Measurements from ENCODE around the gene ACTR8. TPM values are rescaled to one million over a fixed set of nuclear protein-coding genes. Genes with fewer than 3 reads are reported as not detected.

ACTR8 gene
- polyA plus RNA-seq, 1 donor from 2014 or later = 28.4 TPM

GRCh38 chr3:53834429-53835095 is 47.4 kb downstream of the ACTR8 start:
- Histone ChIP-seq H3F3A (ENCODE audit: insufficient read depth, low read length, poor library complexity, severe bottlenecking) (no peaks in the 10 kb centered on the region), H2AFZ (ENCODE audit: low read depth, low read length) (no peak overlapping the region), H4K20me1 (ENCODE audit: insufficient read depth) (no peaks in the 10 kb centered on the region), H3K9me3 (ENCODE audit: low read length) (no peaks in the 10 kb centered on the region), H3K36me3 (ENCODE audit: insufficient read depth, low read length) (no peaks in the 10 kb centered on the region), H3K27me3 (ENCODE audit: insufficient read depth, low read depth, low read length) (no peaks in the 10 kb centered on the region), H3K4me3 (ENCODE audit: low read length) (no peak overlapping the region), H3K4me2 (ENCODE audit: low read length) (no peak overlapping the region), H3K9me2 (ENCODE audit: insufficient read depth, low read length) (no peaks in the 10 kb centered on the region), H3K79me2 (replicated peaks; ENCODE audit: insufficient read depth, low read length) (no peaks in the 10 kb centered on the region), H3K27ac (ENCODE audit: low read length) (no peak overlapping the region), H3K9ac (ENCODE audit: low read length) (no peak overlapping the region)
- TF ChIP-seq EP300 (conservative IDR thresholded peaks at IDR 0.05; ENCODE audit: poor library complexity, severe bottlenecking) (no peak), SMC3 (conservative IDR thresholded peaks at IDR 0.05; ENCODE audit: poor library complexity) (no peak), EZH2 (IDR thresholded peaks at IDR 0.05; ENCODE audit: borderline replicate concordance, insufficient read depth, low read length, poor library complexity, severe bottlenecking) (no peak), POLR2AphosphoS5 (IDR thresholded peaks at IDR 0.05) (no peak), REST (IDR thresholded peaks at IDR 0.05; ENCODE audit: borderline replicate concordance) (no peak), MXI1 (conservative IDR thresholded peaks at IDR 0.05; ENCODE audit: poor library complexity, severe bottlenecking) (no peak), RAD21 (conservative IDR thresholded peaks at IDR 0.05) (no peak), TAF1 (IDR thresholded peaks at IDR 0.05; ENCODE audit: low read depth) (no peak), CTCF (IDR thresholded peaks at IDR 0.05; ENCODE audit: poor library complexity, severe bottlenecking) (no peak)

GRCh38 chr3:53833700-53834099 is 48.3 kb downstream of the ACTR8 start:
- Histone ChIP-seq H3K79me2 (replicated peaks; ENCODE audit: insufficient read depth, low read length) (no peaks in the 10 kb centered on the region), H3K4me2 (ENCODE audit: low read length) (no peak overlapping the region), H3K36me3 (ENCODE audit: insufficient read depth, low read length) (no peaks in the 10 kb centered on the region), H3K4me3 (ENCODE audit: low read length) (no peak overlapping the region), H3K9me3 (ENCODE audit: low read length) (no peaks in the 10 kb centered on the region), H2AFZ (ENCODE audit: low read depth, low read length) (no peak overlapping the region), H4K20me1 (ENCODE audit: insufficient read depth) (no peaks in the 10 kb centered on the region), H3K9ac (ENCODE audit: low read length) (no peak overlapping the region), H3F3A (ENCODE audit: insufficient read depth, low read length, poor library complexity, severe bottlenecking) (no peaks in the 10 kb centered on the region), H3K27me3 (ENCODE audit: insufficient read depth, low read depth, low read length) (no peaks in the 10 kb centered on the region), H3K9me2 (ENCODE audit: insufficient read depth, low read length) (no peaks in the 10 kb centered on the region), H3K27ac (ENCODE audit: low read length) (no peak overlapping the region)
- TF ChIP-seq CTCF (IDR thresholded peaks at IDR 0.05; ENCODE audit: poor library complexity, severe bottlenecking) (no peak), EP300 (conservative IDR thresholded peaks at IDR 0.05; ENCODE audit: poor library complexity, severe bottlenecking) (no peak), EZH2 (IDR thresholded peaks at IDR 0.05; ENCODE audit: borderline replicate concordance, insufficient read depth, low read length, poor library complexity, severe bottlenecking) (no peak), REST (IDR thresholded peaks at IDR 0.05; ENCODE audit: borderline replicate concordance) (no peak), RAD21 (conservative IDR thresholded peaks at IDR 0.05) (no peak), MXI1 (conservative IDR thresholded peaks at IDR 0.05; ENCODE audit: poor library complexity, severe bottlenecking) (no peak), TAF1 (IDR thresholded peaks at IDR 0.05; ENCODE audit: low read depth) (no peak), SMC3 (conservative IDR thresholded peaks at IDR 0.05; ENCODE audit: poor library complexity) (no peak)

All from neural cell (in vitro differentiated cells).